Measurements from ENCODE around the gene YIPF2. TPM values are rescaled to one million over a fixed set of nuclear protein-coding genes. Genes with fewer than 3 reads are reported as not detected.

Gene YIPF2
- total RNA-seq, 1 donor from 2014 or later: 47.2 TPM

DNA sequence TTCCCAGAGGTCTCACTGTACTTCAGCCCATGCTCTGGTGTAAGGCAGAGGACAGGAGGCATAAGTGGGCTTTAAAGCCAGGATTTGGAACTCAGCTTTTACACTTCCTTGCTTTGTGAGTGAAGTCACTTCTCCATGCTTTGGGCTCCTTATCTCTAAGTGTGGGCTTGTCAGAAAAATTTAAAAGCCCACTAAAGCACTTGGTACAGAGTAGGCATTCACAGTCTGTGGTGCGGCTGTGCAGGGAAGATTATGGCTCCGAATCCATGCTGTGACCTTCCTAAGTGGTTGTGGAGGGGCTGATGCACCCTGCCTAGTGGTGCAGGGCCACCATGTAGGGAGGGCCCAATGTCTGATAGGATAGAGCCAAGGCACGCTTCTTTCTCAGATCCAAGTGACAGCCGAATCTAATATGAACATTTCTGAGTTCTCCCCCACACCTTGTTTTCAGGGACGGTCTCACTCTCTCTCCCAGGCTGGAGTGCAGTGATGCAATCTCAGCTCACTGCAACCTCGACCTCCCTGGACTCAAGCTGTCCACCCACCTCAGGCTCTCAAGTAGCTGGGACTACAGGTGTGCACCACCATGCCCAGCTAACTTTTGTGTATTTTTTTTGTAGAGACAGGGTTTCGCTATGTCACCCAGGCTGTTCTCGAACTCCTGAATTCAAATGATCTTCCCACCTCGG is 7.1 kb upstream of the YIPF2 start:
- H3K4me3 Mint-ChIP-seq (ENCODE audit: unreplicated experiment): no peak overlapping the region
- H3K27ac Mint-ChIP-seq (ENCODE audit: unreplicated experiment): no peak overlapping the region
- H3K36me3 Mint-ChIP-seq (ENCODE audit: unreplicated experiment): no peaks in the 10 kb centered on the region
- H3K27me3 Mint-ChIP-seq (ENCODE audit: unreplicated experiment): peaks cover 4% of the 10 kb centered on the region
- TF ChIP-seq CTCF (IDR thresholded peaks at IDR 0.05; ENCODE audit: partially characterized antibody, unreplicated experiment): no peak
- H3K9me3 Mint-ChIP-seq (ENCODE audit: unreplicated experiment): no peaks in the 10 kb centered on the region
- H3K4me1 Mint-ChIP-seq (ENCODE audit: low read depth, unreplicated experiment): no peaks in the 10 kb centered on the region
- no peak for DNase-seq

- H3K4me3 Mint-ChIP-seq (ENCODE audit: unreplicated experiment): peak overlapping the region; percentile 83
- no peak for TF ChIP-seq CTCF (IDR thresholded peaks at IDR 0.05; ENCODE audit: partially characterized antibody, unreplicated experiment)
- peak overlapping the region; percentile 82 for H3K27ac Mint-ChIP-seq (ENCODE audit: unreplicated experiment)
- H3K27me3 Mint-ChIP-seq (ENCODE audit: unreplicated experiment): peaks cover 10% of the 10 kb centered on the region
- no peak for DNase-seq
- H3K9me3 Mint-ChIP-seq (ENCODE audit: unreplicated experiment): peaks cover 6% of the 10 kb centered on the region
- no peaks in the 10 kb centered on the region for H3K36me3 Mint-ChIP-seq (ENCODE audit: unreplicated experiment)
- peaks cover 3% of the 10 kb centered on the region for H3K4me1 Mint-ChIP-seq (ENCODE audit: low read depth, unreplicated experiment)
Observed at GRCh38 chr19:10929402-10929794, 959 bp upstream of the YIPF2 start.

DNA sequence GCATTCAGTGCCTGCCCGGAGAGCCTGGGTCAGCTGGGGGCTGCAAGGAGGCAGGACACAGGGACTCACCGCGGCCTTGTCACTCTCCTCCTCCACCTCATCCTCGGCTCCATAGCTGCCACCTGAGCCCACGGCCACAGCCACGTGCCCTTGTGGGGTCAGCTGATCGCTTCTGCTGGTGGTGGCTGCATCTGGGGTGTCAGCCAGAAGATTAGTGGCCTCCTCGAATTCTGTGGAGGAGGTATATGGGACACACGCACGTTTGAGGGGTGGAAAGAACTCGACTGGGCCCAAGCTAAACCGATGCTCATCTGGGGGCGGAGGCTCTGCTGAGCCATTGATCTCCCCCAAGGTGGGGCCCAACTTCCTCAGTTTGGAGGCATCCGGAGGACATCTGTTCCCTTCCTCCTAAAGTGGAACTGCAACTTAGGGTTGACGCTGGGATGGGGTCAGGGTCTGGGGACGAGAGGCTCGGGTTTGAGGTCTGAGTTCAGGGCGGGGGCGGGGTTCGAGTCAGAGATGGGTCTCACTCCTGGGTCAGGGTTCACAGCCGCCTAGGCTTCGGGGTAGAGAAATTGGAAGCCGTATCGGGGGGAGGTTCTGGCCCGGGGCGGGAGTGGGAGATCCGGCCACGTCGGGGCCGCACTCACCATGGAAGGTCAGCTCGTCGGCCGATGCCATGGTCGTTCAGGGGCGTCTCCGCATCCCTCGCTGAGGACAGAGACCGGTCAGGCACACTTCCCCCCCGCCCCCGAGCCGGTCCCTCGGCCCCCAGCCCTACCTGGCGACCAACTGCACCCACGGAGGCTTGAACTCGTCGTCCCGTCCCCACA is 493 bp downstream of the YIPF2 start:
- Mint-ChIP-seq H3K27me3 (ENCODE audit: unreplicated experiment) (peaks cover 12% of the 10 kb centered on the region), H3K4me1 (ENCODE audit: low read depth, unreplicated experiment) (peaks cover 3% of the 10 kb centered on the region), H3K36me3 (ENCODE audit: unreplicated experiment) (no peaks in the 10 kb centered on the region), H3K4me3 (ENCODE audit: unreplicated experiment) (peak overlapping the region; percentile 87), H3K9me3 (ENCODE audit: unreplicated experiment) (peaks cover 8% of the 10 kb centered on the region), H3K27ac (ENCODE audit: unreplicated experiment) (peak overlapping the region; percentile 22)
- no peak for DNase-seq
- no peak for TF ChIP-seq CTCF (IDR thresholded peaks at IDR 0.05; ENCODE audit: partially characterized antibody, unreplicated experiment)

DNA sequence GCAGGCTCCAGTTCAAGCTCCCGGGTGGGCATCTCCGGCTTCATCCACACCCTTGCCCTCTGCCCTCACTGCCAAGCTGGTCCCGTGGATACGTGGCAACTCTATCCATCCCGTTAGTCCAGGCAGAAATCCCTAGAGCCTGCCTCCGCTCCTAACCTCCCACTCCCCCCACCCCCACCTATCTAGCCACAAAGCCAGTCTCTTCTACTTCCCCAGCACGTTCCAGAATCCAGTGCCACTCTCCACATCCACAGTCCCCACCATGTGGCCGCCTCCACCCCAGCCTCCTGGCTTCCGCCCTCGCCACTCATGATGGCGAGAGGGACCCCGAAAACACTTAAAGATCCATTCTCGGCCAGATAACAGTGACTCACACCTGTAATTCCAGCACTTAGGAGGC is 3.8 kb downstream of the YIPF2 start:
- Mint-ChIP-seq H3K27me3 (ENCODE audit: unreplicated experiment) (peaks cover 20% of the 10 kb centered on the region), H3K9me3 (ENCODE audit: unreplicated experiment) (peaks cover 15% of the 10 kb centered on the region), H3K36me3 (ENCODE audit: unreplicated experiment) (no peaks in the 10 kb centered on the region), H3K4me3 (ENCODE audit: unreplicated experiment) (no peak overlapping the region), H3K27ac (ENCODE audit: unreplicated experiment) (peak overlapping the region; percentile 52), H3K4me1 (ENCODE audit: low read depth, unreplicated experiment) (peaks cover 5% of the 10 kb centered on the region)
- TF ChIP-seq CTCF (IDR thresholded peaks at IDR 0.05; ENCODE audit: partially characterized antibody, unreplicated experiment): no peak
- no peak for DNase-seq
